ENCODE results near the gene APBB2.

The APBB2 gene

DNA sequence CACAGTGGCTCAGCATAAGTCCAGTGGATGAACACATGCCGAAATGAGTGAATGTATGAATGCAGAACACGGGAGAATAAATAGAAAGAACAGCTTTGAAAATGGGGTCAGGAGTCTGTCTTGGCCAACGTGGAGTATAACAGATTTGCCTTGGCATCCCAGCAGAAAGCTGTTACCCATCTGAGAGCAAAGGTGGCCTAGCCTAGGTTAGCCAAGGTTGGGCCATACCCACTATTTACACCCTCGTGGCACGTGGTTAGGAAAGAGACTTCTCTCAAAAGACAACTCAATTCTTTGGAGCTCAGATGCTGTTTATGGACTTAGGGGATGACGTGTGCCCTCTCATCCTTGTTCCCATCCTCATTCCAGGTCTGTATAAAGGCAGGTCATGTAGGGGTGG lies 337.3 kb downstream of the APBB2 start:
- no peak for DNase-seq (ENCODE audit: extremely low spot score)
- ChIA-PET CTCF (interaction anchor here (1.0 to 1.4 kb wide), 2 partner anchors 15 to 51 kb away, joined by 3 read pairs; no protein-coding TSS in a partner anchor), POLR2A (no interaction called here)
- TF ChIP-seq, protein P1, sequence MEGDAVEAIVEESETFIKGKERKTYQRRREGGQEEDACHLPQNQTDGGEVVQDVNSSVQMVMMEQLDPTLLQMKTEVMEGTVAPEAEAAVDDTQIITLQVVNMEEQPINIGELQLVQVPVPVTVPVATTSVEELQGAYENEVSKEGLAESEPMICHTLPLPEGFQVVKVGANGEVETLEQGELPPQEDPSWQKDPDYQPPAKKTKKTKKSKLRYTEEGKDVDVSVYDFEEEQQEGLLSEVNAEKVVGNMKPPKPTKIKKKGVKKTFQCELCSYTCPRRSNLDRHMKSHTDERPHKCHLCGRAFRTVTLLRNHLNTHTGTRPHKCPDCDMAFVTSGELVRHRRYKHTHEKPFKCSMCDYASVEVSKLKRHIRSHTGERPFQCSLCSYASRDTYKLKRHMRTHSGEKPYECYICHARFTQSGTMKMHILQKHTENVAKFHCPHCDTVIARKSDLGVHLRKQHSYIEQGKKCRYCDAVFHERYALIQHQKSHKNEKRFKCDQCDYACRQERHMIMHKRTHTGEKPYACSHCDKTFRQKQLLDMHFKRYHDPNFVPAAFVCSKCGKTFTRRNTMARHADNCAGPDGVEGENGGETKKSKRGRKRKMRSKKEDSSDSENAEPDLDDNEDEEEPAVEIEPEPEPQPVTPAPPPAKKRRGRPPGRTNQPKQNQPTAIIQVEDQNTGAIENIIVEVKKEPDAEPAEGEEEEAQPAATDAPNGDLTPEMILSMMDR (IDR thresholded peaks at IDR 0.05; ENCODE audit: control extremely low read depth, extremely low read depth, low read depth, missing control alignments), result no peak

DNA sequence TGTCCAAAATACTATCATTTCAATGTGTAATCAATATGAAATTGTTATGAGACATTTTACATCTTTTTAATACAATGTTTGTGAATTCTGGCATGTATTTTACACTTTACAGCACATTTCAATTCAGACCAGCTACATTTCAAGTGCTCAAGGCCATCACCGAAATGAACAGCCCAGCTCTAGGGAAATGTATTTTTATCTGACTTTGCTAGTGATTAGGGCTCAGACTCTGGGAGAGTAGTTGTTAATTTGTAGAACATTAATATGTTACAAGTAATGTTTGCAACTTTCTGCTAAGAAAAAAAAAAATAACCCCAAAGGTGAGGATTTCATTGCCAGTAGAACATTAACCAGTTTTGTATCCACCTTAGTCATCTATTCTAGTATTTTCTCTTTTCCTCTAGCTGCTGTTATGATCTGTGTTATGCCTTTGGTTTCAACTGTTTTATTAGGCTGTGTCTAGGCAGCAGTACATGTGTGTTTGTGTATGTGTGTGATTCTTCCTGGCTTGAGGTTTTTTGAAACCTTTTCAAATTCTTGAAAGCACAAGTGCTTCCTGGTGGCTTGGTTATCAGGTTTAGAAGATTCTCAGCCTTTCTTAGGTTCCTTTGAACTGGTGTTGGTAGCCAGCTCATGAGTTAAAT lies 338.7 kb downstream of the APBB2 start:
- CTCF ChIA-PET, result interaction anchor here (1.3 to 2.1 kb wide), 4 partner anchors 13 to 32 kb away, joined by 3 to 7 read pairs (median 4); no protein-coding TSS in a partner anchor
- DNase-seq (ENCODE audit: extremely low spot score), result no peak
- TF ChIP-seq, protein P1 (IDR thresholded peaks at IDR 0.05; ENCODE audit: control extremely low read depth, extremely low read depth, low read depth, missing control alignments), result no peak
- POLR2A ChIA-PET, result no interaction called here

DNA sequence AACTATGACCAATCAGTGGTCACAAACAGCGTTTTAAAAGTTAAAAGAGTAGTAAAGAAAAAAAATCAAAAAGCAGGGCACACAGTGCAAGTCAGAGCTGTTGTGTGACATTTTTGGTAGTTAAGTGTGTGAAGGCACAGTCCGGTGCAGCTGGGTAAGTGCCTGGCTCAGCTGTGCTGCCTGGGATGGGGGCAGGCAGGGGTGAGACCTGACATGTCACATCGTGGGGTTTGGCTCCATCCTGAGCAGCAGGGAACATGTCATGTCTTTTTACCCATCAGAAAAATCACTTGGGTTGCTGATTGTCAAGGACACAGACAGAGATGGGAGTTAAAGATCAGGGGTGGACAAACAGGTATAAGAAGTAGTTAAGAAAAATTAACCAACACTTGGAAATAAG lies 339.4 kb downstream of the APBB2 start:
- ChIA-PET CTCF (interaction anchor here (1.3 to 2.1 kb wide), 4 partner anchors 13 to 32 kb away, joined by 3 to 7 read pairs (median 4); no protein-coding TSS in a partner anchor), POLR2A (no interaction called here)
- DNase-seq (ENCODE audit: extremely low spot score), result no peak
- TF ChIP-seq, protein P1 (IDR thresholded peaks at IDR 0.05; ENCODE audit: control extremely low read depth, extremely low read depth, low read depth, missing control alignments), result no peak

DNA sequence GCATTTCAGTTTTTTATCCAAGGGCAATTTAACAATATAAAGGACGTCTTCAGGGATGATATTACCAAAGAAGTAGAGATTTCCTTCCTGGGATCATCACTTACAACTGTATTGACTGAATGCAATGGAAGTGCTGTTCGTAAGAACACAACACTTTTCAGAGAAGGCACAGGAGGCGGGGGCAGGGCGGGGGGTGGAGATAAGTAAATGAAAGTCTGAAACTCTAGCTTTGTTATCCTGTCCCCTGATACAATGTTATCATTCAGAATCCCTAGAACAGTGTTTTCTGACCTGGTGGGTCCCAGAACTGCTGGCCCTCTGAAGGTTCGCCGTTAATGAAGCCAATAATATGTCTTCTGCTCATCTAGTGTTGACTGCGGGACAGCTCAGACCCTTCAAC lies 340.0 kb downstream of the APBB2 start:
- ChIA-PET POLR2A (no interaction called here), CTCF (interaction anchor here (1.3 to 2.1 kb wide), 3 partner anchors 14 to 26 kb away, joined by 3 to 7 read pairs (median 4); no protein-coding TSS in a partner anchor)
- DNase-seq (ENCODE audit: extremely low spot score), result no peak
- TF ChIP-seq, protein P1 (IDR thresholded peaks at IDR 0.05; ENCODE audit: control extremely low read depth, extremely low read depth, low read depth, missing control alignments), result no peak

DNA sequence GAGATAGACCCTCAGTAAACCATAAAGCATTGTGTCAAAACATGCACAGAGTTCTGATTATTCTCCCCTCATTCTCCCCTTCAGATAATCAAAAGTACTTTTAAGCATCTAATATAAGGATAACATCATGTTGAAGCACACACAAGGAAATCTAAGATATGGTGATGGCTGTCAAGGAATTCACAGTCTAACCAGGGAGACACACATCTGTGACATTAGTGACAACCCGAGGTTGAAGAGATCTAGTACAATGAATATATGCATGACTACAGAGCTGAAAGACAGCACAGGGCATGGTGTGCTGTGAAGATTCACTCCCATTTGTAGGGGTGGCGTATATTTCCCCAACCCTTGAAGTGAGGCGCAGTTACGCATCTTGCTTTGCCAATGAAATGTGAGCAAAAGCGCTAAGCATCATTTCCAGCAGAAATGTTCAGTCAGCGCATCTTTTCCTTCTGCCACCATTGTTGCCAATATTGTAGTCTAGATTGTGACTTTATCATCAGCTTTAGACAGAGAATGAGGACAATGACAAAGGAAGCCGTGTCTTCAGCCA lies 342.6 kb downstream of the APBB2 start:
- TF ChIP-seq, protein P1 (IDR thresholded peaks at IDR 0.05; ENCODE audit: control extremely low read depth, extremely low read depth, low read depth, missing control alignments), result no peak
- ChIA-PET POLR2A (no interaction called here), CTCF (no interaction called here)
- no peak for DNase-seq (ENCODE audit: extremely low spot score)

DNA sequence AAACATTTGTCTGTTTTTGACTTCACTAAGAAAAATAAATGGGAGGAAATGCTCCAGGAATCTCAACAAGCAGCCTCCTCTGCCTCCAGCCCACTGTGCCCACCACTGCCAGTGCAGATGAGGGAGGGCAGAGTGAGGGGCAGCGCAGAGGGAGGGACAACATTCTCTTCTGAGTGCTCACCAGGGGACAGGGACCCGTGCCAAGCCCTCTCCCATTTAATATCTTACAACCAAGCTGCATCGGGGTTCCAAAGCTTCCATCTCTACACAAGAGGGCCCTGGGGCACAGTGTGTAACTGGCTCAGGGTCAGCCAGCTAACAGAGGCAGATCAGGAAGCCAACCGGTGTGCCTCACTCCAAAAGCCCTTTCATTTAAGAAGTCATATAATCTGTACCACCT lies 344.2 kb downstream of the APBB2 start:
- no peak for DNase-seq (ENCODE audit: extremely low spot score)
- TF ChIP-seq, protein P1 (IDR thresholded peaks at IDR 0.05; ENCODE audit: control extremely low read depth, extremely low read depth, low read depth, missing control alignments), result no peak
- CTCF ChIA-PET, result no interaction called here
- POLR2A ChIA-PET, result no interaction called here

Measured in GM10248 (cell line).